HG03066 (cell line): Measurements from ENCODE around the gene COA5.
A peak's percentile ranks its signal among the peaks of the same experiment; 100 is the strongest.

Source experiments
- ATAC-seq: cut with Tn5 transposase; IDR thresholded peaks from one replicate; pipeline ENCODE4 v1.9.1; 2021; ENCODE audit warnings: low read depth; ENCODE audit not compliant: unreplicated experiment

COA5 gene

GRCh38 chr2:98608116-98608961, at the start of gene COA5, which contains the start of gene UNC50:
COA5 (minus strand) TSS chr2:98608512; CDS start chr2:98608405, 107 bp downstream.
UNC50 (plus strand) TSS chr2:98608589; CDS start chr2:98609760, 1,171 bp downstream.
- ATAC-seq: peak; percentile 79

GRCh38 chr2:98656800-98657199, 48.5 kb upstream of the COA5 start:
- no peak for ATAC-seq

- no peak for ATAC-seq
Observed at GRCh38 chr2:98654699-98655495, 46.6 kb upstream of the COA5 start.

- ATAC-seq: no peak
Observed at GRCh38 chr2:98650998-98651397, 42.7 kb upstream of the COA5 start.

GRCh38 chr2:98649992-98650375, 41.7 kb upstream of the COA5 start:
- ATAC-seq: no peak

- no peak for ATAC-seq
Observed at GRCh38 chr2:98649135-98649991, 41.1 kb upstream of the COA5 start.

GRCh38 chr2:98648451-98648850, 40.1 kb upstream of the COA5 start:
- no peak for ATAC-seq

- ATAC-seq: no peak
Observed at GRCh38 chr2:98647636-98648035, 39.3 kb upstream of the COA5 start.

- ATAC-seq: no peak
Observed at GRCh38 chr2:98643496-98644100, 35.3 kb upstream of the COA5 start.

- ATAC-seq: peak; percentile 80
Observed at GRCh38 chr2:98637401-98638147, 29.3 kb upstream of the COA5 start.

GRCh38 chr2:98634406-98635092, 26.2 kb upstream of the COA5 start:
- no peak for ATAC-seq

GRCh38 chr2:98632351-98632750, 24.0 kb upstream of the COA5 start:
- no peak for ATAC-seq

- ATAC-seq: no peak
Observed at GRCh38 chr2:98623657-98624056, 15.3 kb upstream of the COA5 start.

- ATAC-seq: no peak
Observed at GRCh38 chr2:98617149-98617548, 8.8 kb upstream of the COA5 start.

GRCh38 chr2:98615481-98615880, 7.2 kb upstream of the COA5 start:
- no peak for ATAC-seq

- no peak for ATAC-seq
Observed at GRCh38 chr2:98614024-98614739, 5.9 kb upstream of the COA5 start.

- ATAC-seq: no peak
Observed at GRCh38 chr2:98608962-98609604, 771 bp upstream of the COA5 start.

GRCh38 chr2:98607741-98608115, 584 bp downstream of the COA5 start:
- ATAC-seq: no peak
